Keratinocyte (primary cell): Measurements from ENCODE around the gene CDRT4. TPM values are rescaled to one million over a fixed set of nuclear protein-coding genes. Genes with fewer than 3 reads are reported as not detected.
A peak's percentile ranks its signal among the peaks of the same experiment; 100 is the strongest.

Experiments
- DNase-seq: peaks from one replicate; pipeline ENCODE4 v3.0.0-alpha.2; 2011; ENCODE audit warnings: low read depth, missing footprints, low spot score
- FAIRE-seq: peaks from 2 replicates; lab custom pipeline; 2011; peaks lifted over from hg19 to GRCh38; lab: Jason Lieb, UNC
- H2AFZ ChIP-seq: 2 replicates; pipeline ENCODE4 v1.6.0; 2012; ENCODE audit warnings: low read length, control low read depth, inconsistent platforms; ENCODE audit not compliant: control insufficient read depth
- H3K27ac ChIP-seq: 2 replicates; pipeline ENCODE4 v1.5.1; 2011; ENCODE audit warnings: low read length; ENCODE audit not compliant: control insufficient read depth, insufficient read depth
- H3K27me3 ChIP-seq: 3 replicates; pipeline ENCODE4 v1.6.0; 2011; ENCODE audit warnings: low read length; ENCODE audit not compliant: control insufficient read depth, insufficient read depth; ENCODE audit errors: extremely low read depth
- H3K36me3 ChIP-seq, 2 experiments: 2 replicates in 1 of 2; 3 replicates in 1 of 2; pipeline ENCODE4 v1.5.1; 2011; ENCODE audit warnings: low read length in 2 of 2, mild to moderate bottlenecking in 1 of 2; ENCODE audit not compliant: control insufficient read depth in 2 of 2, insufficient read depth in 2 of 2; ENCODE audit errors: extremely low read depth in 1 of 2
- H3K4me1 ChIP-seq: 3 replicates; pipeline ENCODE4 v1.5.1; 2011; ENCODE audit warnings: low read length; ENCODE audit not compliant: control insufficient read depth, insufficient read depth; ENCODE audit errors: extremely low read depth
- H3K4me2 ChIP-seq: 3 replicates; pipeline ENCODE4 v1.6.0; 2011; ENCODE audit warnings: low read depth, low read length; ENCODE audit not compliant: control insufficient read depth, insufficient read depth; ENCODE audit errors: extremely low read depth
- H3K4me3 ChIP-seq, 3 experiments: fragments of 200-600 bp in 1 of 3; sonication (generic) in 1 of 3; 2 replicates in 2 of 3; 3 replicates in 1 of 3; pipeline ENCODE4 v1.5.1; 2011 to 2016; ENCODE audit warnings: low read length in 3 of 3, mild to moderate bottlenecking in 3 of 3, control low read depth in 2 of 3, inconsistent platforms in 1 of 3, low read depth in 1 of 3, mixed read lengths in 1 of 3, mixed run types in 1 of 3, moderate library complexity in 1 of 3; ENCODE audit not compliant: control insufficient read depth in 2 of 3, insufficient read depth in 2 of 3; ENCODE audit errors: extremely low read depth in 1 of 3
- H3K79me2 ChIP-seq: 2 replicates; pipeline ENCODE4 v1.6.0; 2012; ENCODE audit warnings: low read length; ENCODE audit not compliant: control insufficient read depth, insufficient read depth
- H3K9ac ChIP-seq: 3 replicates; pipeline ENCODE4 v1.6.0; 2011; ENCODE audit warnings: low read length; ENCODE audit not compliant: control insufficient read depth, insufficient read depth; ENCODE audit errors: extremely low read depth
- H3K9me1 ChIP-seq: 3 replicates; pipeline ENCODE4 v1.6.0; 2011; ENCODE audit warnings: low read length; ENCODE audit not compliant: control insufficient read depth, insufficient read depth; ENCODE audit errors: extremely low read depth
- H3K9me3 ChIP-seq: 2 replicates; pipeline ENCODE4 v1.5.1; 2012; ENCODE audit warnings: low read depth, low read length; ENCODE audit not compliant: control insufficient read depth
- H4K20me1 ChIP-seq: 3 replicates; pipeline ENCODE4 v1.6.0; 2011; ENCODE audit warnings: low read length; ENCODE audit not compliant: control insufficient read depth, insufficient read depth; ENCODE audit errors: extremely low read depth
- EZH2 ChIP-seq: IDR thresholded peaks from one replicate; pipeline ENCODE4 v1.6.1; 2012; ENCODE audit warnings: inconsistent platforms, mild to moderate bottlenecking, low read length, moderate library complexity
- dilution Hi-C: fragments of 300-500 bp; cut with MboI; formaldehyde crosslinking; loops from one replicate; pipeline ENCODE4 v1.7.0; 2020; ENCODE audit warnings: low sequenced_read_pairs; ENCODE audit not compliant: extremely low pct_ligation_motif_present
- polyA plus RNA-seq, 5 experiments: library from polyadenylated mRNA; depleted of rRNA in 3 of 5; stranded (reverse) in 3 of 5; stranded (forward) in 1 of 5; unstranded in 1 of 5; fragments of >200 nt; gene quantifications; 1 replicate in 1 of 5; 2 replicates in 3 of 5; 3 replicates in 1 of 5; pipeline versions ENCODE4 v1.2.1 to v1.2.3, GENCODE V29; 2011 to 2012; ENCODE audit warnings: missing spikeins in 2 of 5, low read depth in 1 of 5, low replicate concordance in 1 of 5
- TF ChIP-seq, protein P1 (sequence below), 3 experiments: IDR thresholded peaks in 1 of 3; conservative IDR thresholded peaks in 1 of 3; optimal IDR thresholded peaks in 1 of 3; 2 replicates in 2 of 3; 3 replicates in 1 of 3; pipeline versions ENCODE3 to v1.5.1; 2011; ENCODE audit warnings: low read length in 3 of 3, mild to moderate bottlenecking in 3 of 3, moderate library complexity in 2 of 3, control low read depth in 1 of 3, inconsistent platforms in 1 of 3; ENCODE audit not compliant: insufficient read depth in 2 of 3; ENCODE audit errors: extremely low read depth in 1 of 3

CDRT4 gene
- polyA plus RNA-seq, 1 donor (not counting 4 experiments of a cell fraction or from before 2014, with no cell fraction given), result 0.93 TPM

DNA sequence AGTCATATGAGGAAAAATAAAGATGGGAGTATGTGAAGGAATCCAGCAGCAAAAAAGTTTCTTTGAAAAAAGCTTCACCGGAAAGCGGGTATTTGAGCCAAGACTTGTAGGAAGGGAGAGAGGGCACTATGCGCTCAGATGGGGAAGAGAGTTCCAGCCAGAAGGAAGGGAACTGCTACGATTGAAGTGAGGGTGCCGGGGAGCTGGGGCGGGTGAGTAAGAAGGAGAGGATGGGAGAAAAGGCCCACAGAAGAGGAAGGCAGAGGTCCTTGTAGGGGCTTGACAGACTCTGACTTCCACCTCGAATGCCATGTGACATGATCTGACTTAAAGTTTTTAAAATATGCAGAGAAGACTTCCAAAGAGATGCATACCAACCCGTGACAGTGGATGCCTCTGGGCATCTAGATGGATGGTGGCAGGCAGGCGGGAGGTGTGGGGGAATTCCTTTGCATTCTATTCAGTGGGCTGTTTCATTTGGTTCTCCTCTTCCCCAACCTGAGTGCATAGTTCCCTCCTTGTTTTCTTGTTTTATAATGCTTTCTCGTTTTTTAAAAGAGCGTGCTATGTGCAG is 44.9 kb downstream of the CDRT4 start:
- dilution Hi-C loops, result no loop called here
- Histone ChIP-seq H3K27ac (no peak overlapping the region), H3K27me3 (no peaks in the 10 kb centered on the region), H3K4me2 (peak overlapping the region; percentile 45), H3K79me2 (no peaks in the 10 kb centered on the region), H3K36me3 (no peaks in the 10 kb centered on the region), H3K9me3 (no peaks in the 10 kb centered on the region), H3K4me1 (peaks cover 11% of the 10 kb centered on the region), H3K4me3 (no peak overlapping the region), H3K9me1 (no peaks in the 10 kb centered on the region), H2AFZ (peak overlapping the region; percentile 85), H3K9ac (no peak overlapping the region), H4K20me1 (no peaks in the 10 kb centered on the region)
- DNase-seq, result no peak
- FAIRE-seq, result peak; percentile 86
- no peak for TF ChIP-seq EZH2
- TF ChIP-seq, protein P1, sequence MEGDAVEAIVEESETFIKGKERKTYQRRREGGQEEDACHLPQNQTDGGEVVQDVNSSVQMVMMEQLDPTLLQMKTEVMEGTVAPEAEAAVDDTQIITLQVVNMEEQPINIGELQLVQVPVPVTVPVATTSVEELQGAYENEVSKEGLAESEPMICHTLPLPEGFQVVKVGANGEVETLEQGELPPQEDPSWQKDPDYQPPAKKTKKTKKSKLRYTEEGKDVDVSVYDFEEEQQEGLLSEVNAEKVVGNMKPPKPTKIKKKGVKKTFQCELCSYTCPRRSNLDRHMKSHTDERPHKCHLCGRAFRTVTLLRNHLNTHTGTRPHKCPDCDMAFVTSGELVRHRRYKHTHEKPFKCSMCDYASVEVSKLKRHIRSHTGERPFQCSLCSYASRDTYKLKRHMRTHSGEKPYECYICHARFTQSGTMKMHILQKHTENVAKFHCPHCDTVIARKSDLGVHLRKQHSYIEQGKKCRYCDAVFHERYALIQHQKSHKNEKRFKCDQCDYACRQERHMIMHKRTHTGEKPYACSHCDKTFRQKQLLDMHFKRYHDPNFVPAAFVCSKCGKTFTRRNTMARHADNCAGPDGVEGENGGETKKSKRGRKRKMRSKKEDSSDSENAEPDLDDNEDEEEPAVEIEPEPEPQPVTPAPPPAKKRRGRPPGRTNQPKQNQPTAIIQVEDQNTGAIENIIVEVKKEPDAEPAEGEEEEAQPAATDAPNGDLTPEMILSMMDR (optimal IDR thresholded peaks at IDR 0.05 in 1 of 3, IDR thresholded peaks at IDR 0.05 in 1 of 3, conservative IDR thresholded peaks at IDR 0.05 in 1 of 3; ENCODE audit: extremely low read depth in 1 of 3, insufficient read depth in 2 of 3, low read length in 3 of 3), result no peak

DNA sequence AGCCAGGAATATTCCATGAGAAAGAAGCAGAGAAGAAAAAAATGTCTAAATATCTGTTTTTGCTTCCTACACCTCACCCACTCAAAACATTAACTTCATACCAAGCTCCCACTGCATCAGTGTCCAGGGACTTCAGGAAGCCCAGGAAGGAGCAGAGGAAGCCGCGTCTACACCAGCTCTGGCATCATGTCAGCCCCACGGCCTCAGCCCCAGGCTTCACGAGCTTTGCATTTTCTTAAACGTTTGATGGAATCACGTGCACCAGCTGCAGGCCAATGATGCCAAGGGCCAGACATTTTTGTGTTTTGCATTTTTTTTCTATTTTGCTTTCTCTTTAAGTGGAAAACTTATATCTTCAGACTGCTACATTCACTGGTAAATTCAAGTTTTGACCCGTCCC is 48.6 kb downstream of the CDRT4 start:
- no peak overlapping the region for H3K27ac ChIP-seq
- no peaks in the 10 kb centered on the region for H4K20me1 ChIP-seq
- no peaks in the 10 kb centered on the region for H3K79me2 ChIP-seq
- H3K27me3 ChIP-seq, result no peaks in the 10 kb centered on the region
- no peak for DNase-seq
- peaks cover 11% of the 10 kb centered on the region for H3K4me1 ChIP-seq
- no peak overlapping the region for H3K4me3 ChIP-seq
- TF ChIP-seq, protein P1 (optimal IDR thresholded peaks at IDR 0.05 in 1 of 3, IDR thresholded peaks at IDR 0.05 in 1 of 3, conservative IDR thresholded peaks at IDR 0.05 in 1 of 3; ENCODE audit: extremely low read depth in 1 of 3, insufficient read depth in 2 of 3, low read length in 3 of 3), result no peak
- no peak for TF ChIP-seq EZH2
- FAIRE-seq, result no peak
- no peaks in the 10 kb centered on the region for H3K9me1 ChIP-seq
- no peak overlapping the region for H3K9ac ChIP-seq
- H3K36me3 ChIP-seq, result no peaks in the 10 kb centered on the region
- no peak overlapping the region for H3K4me2 ChIP-seq
- dilution Hi-C loops, result no loop called here
- H2AFZ ChIP-seq, result peak overlapping the region; percentile 35
- H3K9me3 ChIP-seq, result no peaks in the 10 kb centered on the region
